ENCODE results near the gene NUDT21. TPM values are rescaled to one million over a fixed set of nuclear protein-coding genes. Genes with fewer than 3 reads are reported as not detected.

NUDT21 gene
- total RNA-seq, 5 donors from 2014 or later (not counting 1 experiment from before 2014, with no cell fraction given): 90.0 to 98.8 (median 98.4) TPM

GRCh38 chr16:56450275-56450985 is 702 bp downstream of the NUDT21 start:
- Mint-ChIP-seq H3K4me1 (peaks cover 58 to 61% (median 59%) of the 10 kb centered on the region in 3 donors), H3K9me3 (no peaks in the 10 kb centered on the region), H3K27me3 (no peaks in the 10 kb centered on the region), H3K36me3 (peaks cover 31% of the 10 kb centered on the region), H3K4me3 (peak overlapping the region; percentile 94 to 98 (median 94)), H3K27ac (peak overlapping the region; percentile 94 to 95)
- Histone ChIP-seq H3K27me3 (replicated peaks in 1 of 2; ENCODE audit: control insufficient read depth in 2 of 2, extremely low read depth in 1 of 2, insufficient read depth in 2 of 2, low read length in 1 of 2) (no peaks in the 10 kb centered on the region), H3K4me1 (ENCODE audit: control insufficient read depth in 1 of 2, extremely low read depth in 1 of 2, insufficient read depth in 2 of 2, low read length in 2 of 2) (peaks cover 21 to 24% of the 10 kb centered on the region in 2 experiments), H3K9me3 (no peaks in the 10 kb centered on the region), H3K27ac (ENCODE audit: low read length) (peak overlapping the region; percentile 50), H3K4me3 (ENCODE audit: control insufficient read depth in 1 of 2, extremely low read depth in 1 of 2, low read length in 1 of 2) (peak overlapping the region; percentile 87 to 96), H3K36me3 (ENCODE audit: control insufficient read depth in 2 of 2, extremely low read depth in 1 of 2, insufficient read depth in 1 of 2, low read length in 1 of 2) (peaks cover 6 to 30% of the 10 kb centered on the region in 2 donors)
- ChIA-PET CTCF (interaction anchor here in 1 of 2 donors (0.6 to 1.5 kb wide), 5 partner anchors 23 to 251 kb away, joined by 3 read pairs; no protein-coding TSS in a partner anchor), POLR2A (interaction anchor here in 1 of 2 donors (0.5 to 1.0 kb wide), 5 partner anchors 14 to 1574 kb away, joined by 3 to 7 read pairs (median 4); partner anchors contain the start of genes CIAPIN1 and COQ9)
- ATAC-seq (replicated peaks in 1 of 4) (peak in 3 of 4 experiments; percentile 42 to 45 (median 42)), DNase-seq (peak in 1 of 35 experiments; percentile 4)
- 11% methylated on average over 7 of the region's 18 CpGs for WGBS (ENCODE audit: insufficient coverage)

- H3K4me1 ChIP-seq (ENCODE audit: control insufficient read depth in 1 of 2, extremely low read depth in 1 of 2, insufficient read depth in 2 of 2, low read length in 2 of 2): peaks cover 21 to 24% of the 10 kb centered on the region in 2 experiments
- H3K27me3 ChIP-seq (replicated peaks in 1 of 2; ENCODE audit: control insufficient read depth in 2 of 2, extremely low read depth in 1 of 2, insufficient read depth in 2 of 2, low read length in 1 of 2): no peaks in the 10 kb centered on the region
- no peaks in the 10 kb centered on the region for H3K9me3 Mint-ChIP-seq
- peaks cover 0 to 36% of the 10 kb centered on the region in 2 donors for H3K36me3 ChIP-seq (ENCODE audit: control insufficient read depth in 2 of 2, extremely low read depth in 1 of 2, insufficient read depth in 1 of 2, low read length in 1 of 2)
- H3K4me1 Mint-ChIP-seq: peaks cover 51 to 56% (median 51%) of the 10 kb centered on the region in 3 donors
- no peaks in the 10 kb centered on the region for H3K9me3 ChIP-seq
- H3K36me3 Mint-ChIP-seq: peaks cover 22% of the 10 kb centered on the region
- ChIA-PET POLR2A (no interaction called here), CTCF (no interaction called here)
- H3K4me3 ChIP-seq (ENCODE audit: control insufficient read depth in 1 of 2, extremely low read depth in 1 of 2, low read length in 1 of 2): no peak overlapping the region
- no peaks in the 10 kb centered on the region for H3K27me3 Mint-ChIP-seq
- ATAC-seq (replicated peaks in 1 of 4): no peak
- H3K4me3 Mint-ChIP-seq: no peak overlapping the region
- no peak overlapping the region for H3K27ac ChIP-seq (ENCODE audit: low read length)
- H3K27ac Mint-ChIP-seq: peak overlapping the region in 1 of 2 donors; percentile 48
- no peak for DNase-seq
Measured at GRCh38 chr16:56448005-56448404, 3.1 kb downstream of the NUDT21 start.

DNA sequence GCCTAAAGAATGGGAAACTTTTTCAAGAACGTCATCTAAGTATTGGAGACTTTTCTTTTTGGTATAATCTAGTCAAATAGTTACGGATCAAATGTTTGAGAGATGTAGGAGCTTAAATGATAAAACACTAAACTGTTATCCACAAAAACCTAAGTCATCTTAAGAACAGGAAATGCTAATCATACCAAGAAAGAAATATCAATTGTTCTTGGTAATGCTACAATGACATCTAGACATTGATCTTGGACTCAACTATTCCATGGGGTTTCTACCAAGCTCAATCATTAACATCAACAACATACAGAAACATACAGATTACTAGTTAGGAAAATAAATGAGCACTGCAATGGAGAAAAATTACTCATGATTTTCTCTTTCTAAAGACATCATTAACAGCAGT is 3.8 kb downstream of the NUDT21 start:
- Mint-ChIP-seq H3K4me1 (peaks cover 44 to 50% (median 45%) of the 10 kb centered on the region in 3 donors), H3K27ac (no peak overlapping the region)
- POLR2A ChIA-PET: interaction anchor here in 1 of 2 donors (0.6 kb wide), 1 partner anchor 27 kb away, joined by 3 read pairs; no protein-coding TSS in a partner anchor

DNA sequence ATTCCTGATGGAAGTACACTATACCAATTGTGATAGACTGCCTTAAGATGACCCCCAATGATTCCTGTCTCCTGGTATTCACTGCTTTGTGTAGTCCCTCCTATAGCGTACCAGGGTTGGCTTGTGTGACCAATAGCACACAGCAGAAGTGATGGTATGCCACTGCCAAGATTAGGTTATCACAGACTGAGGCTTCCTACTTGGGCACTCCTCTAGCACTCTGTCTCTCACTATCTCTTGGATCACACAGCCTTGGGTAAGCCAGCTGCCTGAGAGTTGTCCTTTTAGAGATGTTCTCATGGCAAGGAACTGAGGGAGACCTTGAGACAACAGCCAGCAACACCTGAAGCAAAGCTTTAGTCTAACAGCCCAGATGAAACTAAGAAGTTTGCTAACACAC is 13.1 kb downstream of the NUDT21 start:
- no peak for ATAC-seq (replicated peaks in 1 of 4)
- H3K4me1 ChIP-seq (ENCODE audit: control insufficient read depth in 1 of 2, extremely low read depth in 1 of 2, insufficient read depth in 2 of 2, low read length in 2 of 2): no peaks in the 10 kb centered on the region
- no peak overlapping the region for H3K27ac ChIP-seq (ENCODE audit: low read length)
- H3K27me3 Mint-ChIP-seq: no peaks in the 10 kb centered on the region
- ChIA-PET CTCF (no interaction called here), POLR2A (interaction anchor here in 1 of 2 donors (0.5 to 0.6 kb wide), 3 partner anchors 152 to 1093 kb away, joined by 4 to 5 read pairs (median 5); no protein-coding TSS in a partner anchor)
- H3K27me3 ChIP-seq (replicated peaks in 1 of 2; ENCODE audit: control insufficient read depth in 2 of 2, extremely low read depth in 1 of 2, insufficient read depth in 2 of 2, low read length in 1 of 2): no peaks in the 10 kb centered on the region
- peaks cover 6 to 56% of the 10 kb centered on the region in 2 donors for H3K36me3 ChIP-seq (ENCODE audit: control insufficient read depth in 2 of 2, extremely low read depth in 1 of 2, insufficient read depth in 1 of 2, low read length in 1 of 2)
- H3K4me1 Mint-ChIP-seq: peaks cover 2 to 5% (median 4%) of the 10 kb centered on the region in 3 donors
- no peak overlapping the region for H3K27ac Mint-ChIP-seq
- no peak for DNase-seq
- no peak overlapping the region for H3K4me3 Mint-ChIP-seq
- no peak overlapping the region for H3K4me3 ChIP-seq (ENCODE audit: control insufficient read depth in 1 of 2, extremely low read depth in 1 of 2, low read length in 1 of 2)
- WGBS (ENCODE audit: insufficient coverage): 86% methylated on average over 1 of the region's 1 CpG
- no peaks in the 10 kb centered on the region for H3K9me3 ChIP-seq
- H3K36me3 Mint-ChIP-seq: peaks cover 53% of the 10 kb centered on the region
- H3K9me3 Mint-ChIP-seq: no peaks in the 10 kb centered on the region

More for the DNA sequence above, 3.8 kb downstream of the NUDT21 start:
- CTCF ChIA-PET: interaction anchor here in 1 of 2 donors (0.5 kb wide), 1 partner anchor 29 kb away, joined by 3 read pairs; no protein-coding TSS in a partner anchor
- H3K27me3 Mint-ChIP-seq: no peaks in the 10 kb centered on the region
- no peaks in the 10 kb centered on the region for H3K9me3 Mint-ChIP-seq
- ATAC-seq (replicated peaks in 1 of 4) (no peak), DNase-seq (no peak)
- Histone ChIP-seq H3K27ac (ENCODE audit: low read length) (no peak overlapping the region), H3K36me3 (ENCODE audit: control insufficient read depth in 2 of 2, extremely low read depth in 1 of 2, insufficient read depth in 1 of 2, low read length in 1 of 2) (peaks cover 0 to 39% of the 10 kb centered on the region in 2 donors), H3K9me3 (no peaks in the 10 kb centered on the region), H3K4me3 (ENCODE audit: control insufficient read depth in 1 of 2, extremely low read depth in 1 of 2, low read length in 1 of 2) (no peak overlapping the region), H3K27me3 (replicated peaks in 1 of 2; ENCODE audit: control insufficient read depth in 2 of 2, extremely low read depth in 1 of 2, insufficient read depth in 2 of 2, low read length in 1 of 2) (no peaks in the 10 kb centered on the region), H3K4me1 (ENCODE audit: control insufficient read depth in 1 of 2, extremely low read depth in 1 of 2, insufficient read depth in 2 of 2, low read length in 2 of 2) (peaks cover 17 to 18% of the 10 kb centered on the region in 2 experiments)
- no peak overlapping the region for H3K4me3 Mint-ChIP-seq
- H3K36me3 Mint-ChIP-seq: peaks cover 28% of the 10 kb centered on the region
- no CpG with 5 or more reads among the region's 2 CpGs for WGBS (ENCODE audit: insufficient coverage)

DNA sequence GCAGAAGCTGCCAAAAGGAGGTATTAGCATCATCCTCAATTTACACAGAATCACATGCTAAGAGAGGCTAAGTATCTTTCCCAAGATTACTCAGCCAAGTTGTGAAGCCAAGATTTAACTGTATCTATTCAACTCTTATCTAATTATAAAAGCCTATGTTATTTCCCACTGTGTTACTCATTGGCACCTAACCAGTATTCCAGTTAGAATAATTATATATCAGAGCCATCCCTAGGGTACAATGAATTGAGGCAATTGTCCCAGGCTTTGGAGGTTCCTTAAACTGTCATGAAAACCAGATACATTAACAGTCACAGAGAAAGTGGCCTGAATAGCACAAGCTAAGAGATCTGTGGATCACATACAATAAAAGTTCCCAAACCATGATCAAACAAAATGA is 14.9 kb downstream of the NUDT21 start:
- Histone ChIP-seq H3K4me3 (ENCODE audit: control insufficient read depth in 1 of 2, extremely low read depth in 1 of 2, low read length in 1 of 2) (no peak overlapping the region), H3K36me3 (ENCODE audit: control insufficient read depth in 2 of 2, extremely low read depth in 1 of 2, insufficient read depth in 1 of 2, low read length in 1 of 2) (peaks cover 6 to 59% of the 10 kb centered on the region in 2 donors), H3K27ac (ENCODE audit: low read length) (no peak overlapping the region), H3K9me3 (no peaks in the 10 kb centered on the region), H3K27me3 (replicated peaks in 1 of 2; ENCODE audit: control insufficient read depth in 2 of 2, extremely low read depth in 1 of 2, insufficient read depth in 2 of 2, low read length in 1 of 2) (no peaks in the 10 kb centered on the region), H3K4me1 (ENCODE audit: control insufficient read depth in 1 of 2, extremely low read depth in 1 of 2, insufficient read depth in 2 of 2, low read length in 2 of 2) (no peaks in the 10 kb centered on the region)
- Mint-ChIP-seq H3K27ac (no peak overlapping the region), H3K4me1 (peaks cover 0 to 2% (median 2%) of the 10 kb centered on the region in 3 donors), H3K4me3 (no peak overlapping the region), H3K9me3 (no peaks in the 10 kb centered on the region), H3K36me3 (peaks cover 47% of the 10 kb centered on the region), H3K27me3 (no peaks in the 10 kb centered on the region)
- POLR2A ChIA-PET: interaction anchor here (0.6 to 0.9 kb wide), 2 partner anchors 15 to 61 kb away, joined by 3 read pairs; partner anchors contain the start of genes NUDT21 (in 1 of the 2) and OGFOD1 (in 1 of the 2)
- CTCF ChIA-PET: no interaction called here
- DNase-seq (no peak), ATAC-seq (replicated peaks in 1 of 4) (no peak)

DNA sequence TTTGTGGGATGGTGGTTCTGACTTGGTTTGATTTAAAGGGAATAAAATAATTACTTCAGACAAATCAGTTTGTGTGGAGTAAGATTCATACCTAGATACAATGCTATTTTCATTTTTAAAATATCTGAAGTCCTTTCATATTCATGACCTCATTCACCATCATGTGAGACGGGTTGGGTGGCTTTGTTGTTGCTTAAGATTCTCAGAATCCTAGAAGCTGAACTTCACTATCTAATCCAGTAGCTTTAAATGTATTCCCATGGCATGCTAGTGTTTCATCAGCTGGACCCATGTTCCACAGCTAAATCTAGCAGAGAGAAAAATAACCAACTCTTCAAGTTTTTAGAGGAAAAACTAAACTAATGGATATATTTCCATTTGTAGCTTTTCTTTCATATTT is 23.0 kb downstream of the NUDT21 start:
- no peak for DNase-seq
- no peaks in the 10 kb centered on the region for H3K27me3 ChIP-seq (replicated peaks in 1 of 2; ENCODE audit: control insufficient read depth in 2 of 2, extremely low read depth in 1 of 2, insufficient read depth in 2 of 2, low read length in 1 of 2)
- Mint-ChIP-seq H3K36me3 (peaks cover 10% of the 10 kb centered on the region), H3K9me3 (no peaks in the 10 kb centered on the region), H3K4me1 (peaks cover 16 to 21% (median 20%) of the 10 kb centered on the region in 3 donors), H3K27me3 (no peaks in the 10 kb centered on the region), H3K27ac (peak overlapping the region in 1 of 2 donors; percentile 41), H3K4me3 (no peak overlapping the region)
- WGBS (ENCODE audit: insufficient coverage): no CpG with 5 or more reads among the region's 1 CpG
- H3K9me3 ChIP-seq: no peaks in the 10 kb centered on the region
- no peak for ATAC-seq (replicated peaks in 1 of 4)
- ChIA-PET POLR2A (no interaction called here), CTCF (no interaction called here)
- H3K4me1 ChIP-seq (ENCODE audit: control insufficient read depth in 1 of 2, extremely low read depth in 1 of 2, insufficient read depth in 2 of 2, low read length in 2 of 2): peaks cover 7 to 12% of the 10 kb centered on the region in 2 experiments
- no peak overlapping the region for H3K4me3 ChIP-seq (ENCODE audit: control insufficient read depth in 1 of 2, extremely low read depth in 1 of 2, low read length in 1 of 2)
- peaks cover 0 to 20% of the 10 kb centered on the region in 2 donors for H3K36me3 ChIP-seq (ENCODE audit: control insufficient read depth in 2 of 2, extremely low read depth in 1 of 2, insufficient read depth in 1 of 2, low read length in 1 of 2)
- H3K27ac ChIP-seq (ENCODE audit: low read length): no peak overlapping the region

All from T-cell (primary cell).